GM12892 (cell line): ENCODE results near the gene SMCO2.

Source experiments
- POLR2A ChIP-seq: IDR thresholded peaks from 2 replicates; pipeline ENCODE4 v1.6.1; 2011; ENCODE audit warnings: low read depth, low read length, control low read depth
- POLR2AphosphoS5 ChIP-seq: IDR thresholded peaks from 2 replicates; pipeline ENCODE4 v1.6.1; 2011; ENCODE audit warnings: low read depth, low read length, control low read depth

GRCh38 chr12:27398466-27398865 lies 48.1 kb upstream of the SMCO2 start:
- TF ChIP-seq POLR2AphosphoS5 (no peak), POLR2A (no peak)
